ENCODE measurements around the gene TLN1.
A peak's percentile ranks its signal among the peaks of the same experiment; 100 is the strongest.

TLN1 gene

GRCh38 chr9:35729700-35730485 lies 2.1 kb downstream of the TLN1 start:
- peak; percentile 90 for DNase-seq (ENCODE audit: low spot score)

GRCh38 chr9:35729101-35729500 lies 2.9 kb downstream of the TLN1 start:
- DNase-seq (ENCODE audit: low spot score): no peak

DNA sequence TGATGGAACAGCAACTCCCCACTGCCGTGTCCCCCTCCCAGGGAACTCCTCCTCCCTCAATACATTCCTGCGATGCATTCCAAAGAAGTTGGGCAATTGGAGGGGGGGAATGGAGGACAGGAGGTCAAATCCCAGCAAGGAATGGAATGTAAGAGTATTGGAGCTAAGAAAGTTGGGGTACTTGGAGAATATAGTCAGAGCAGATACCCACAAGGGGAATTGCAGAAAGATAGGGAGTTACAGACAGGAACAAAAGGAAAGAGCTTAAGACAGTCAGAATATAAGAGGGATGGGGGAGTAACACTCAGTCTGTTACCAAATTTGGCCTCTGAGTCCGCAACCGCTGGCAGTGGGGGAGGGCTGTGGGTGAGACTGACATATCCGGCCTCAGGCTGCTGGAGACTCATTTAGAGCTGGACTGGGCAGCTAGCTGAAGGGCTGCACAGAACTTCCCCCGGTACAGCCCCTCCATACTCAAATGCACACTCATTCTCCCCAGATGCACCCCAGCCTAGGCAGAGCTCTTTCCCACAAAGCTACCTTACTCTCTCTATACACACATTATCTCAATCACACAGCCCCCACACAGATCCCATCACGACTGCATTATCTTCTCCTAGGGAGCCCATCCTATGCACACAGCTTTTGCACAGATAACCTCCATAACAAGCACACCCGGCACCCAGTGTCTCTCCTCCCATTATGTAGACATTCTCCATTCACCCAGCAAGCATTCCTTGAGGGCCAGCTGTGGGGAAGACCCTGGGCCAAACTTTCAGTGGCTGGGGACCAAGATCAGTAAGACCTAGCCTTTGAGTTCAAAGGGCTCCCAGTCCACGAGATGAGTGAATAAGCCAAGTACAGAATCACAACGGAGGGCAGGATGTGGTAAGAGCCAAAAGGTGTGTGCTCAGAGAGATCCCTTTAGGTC lies 3.7 kb downstream of the TLN1 start:
- peak; percentile 92 for DNase-seq (ENCODE audit: low spot score)

DNA sequence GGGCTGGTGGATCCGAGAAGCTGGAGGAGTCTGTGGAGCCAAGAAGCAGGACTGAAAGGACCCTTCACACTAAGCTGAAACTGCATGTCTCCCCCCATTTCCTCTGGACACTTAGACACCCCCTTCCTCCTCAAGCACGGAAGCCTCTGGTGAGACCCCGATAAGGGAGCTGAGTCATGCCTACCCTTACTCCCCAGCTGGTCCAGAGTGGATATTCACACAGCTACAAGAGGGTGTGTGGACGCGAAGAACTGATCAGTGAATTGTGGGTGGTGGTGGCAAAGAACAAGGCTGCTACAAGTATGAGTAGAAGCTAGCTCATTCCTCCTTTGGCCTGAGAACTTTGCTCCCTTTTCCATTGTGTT lies 4.3 kb downstream of the TLN1 start:
- peak; percentile 40 for DNase-seq (ENCODE audit: low spot score)

GRCh38 chr9:35726931-35727330 lies 5.1 kb downstream of the TLN1 start:
- peak; percentile 62 for DNase-seq (ENCODE audit: low spot score)

- DNase-seq (ENCODE audit: low spot score): no peak
Observed at GRCh38 chr9:35725362-35725761, 6.6 kb downstream of the TLN1 start.

DNA sequence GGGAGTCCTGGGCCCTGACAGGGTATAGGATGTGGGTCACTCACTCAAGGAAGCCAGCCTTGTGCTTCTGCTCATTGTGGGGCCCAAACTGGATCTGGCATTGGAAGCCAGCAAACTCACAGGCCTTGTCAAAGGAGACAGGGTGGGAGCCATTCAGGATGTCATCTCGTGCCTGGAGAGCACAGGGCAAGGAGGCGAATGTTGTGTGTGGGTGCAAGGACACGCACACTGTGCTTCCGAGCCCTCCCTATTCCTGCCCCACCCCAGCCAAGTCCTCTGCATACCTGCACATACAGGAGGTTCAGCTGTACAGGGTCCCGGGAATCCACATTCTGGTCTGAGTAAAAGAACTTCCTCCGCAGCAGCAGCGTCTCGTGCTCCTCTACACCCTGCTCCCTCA lies 8.1 kb downstream of the TLN1 start:
- DNase-seq (ENCODE audit: low spot score): no peak

DNA sequence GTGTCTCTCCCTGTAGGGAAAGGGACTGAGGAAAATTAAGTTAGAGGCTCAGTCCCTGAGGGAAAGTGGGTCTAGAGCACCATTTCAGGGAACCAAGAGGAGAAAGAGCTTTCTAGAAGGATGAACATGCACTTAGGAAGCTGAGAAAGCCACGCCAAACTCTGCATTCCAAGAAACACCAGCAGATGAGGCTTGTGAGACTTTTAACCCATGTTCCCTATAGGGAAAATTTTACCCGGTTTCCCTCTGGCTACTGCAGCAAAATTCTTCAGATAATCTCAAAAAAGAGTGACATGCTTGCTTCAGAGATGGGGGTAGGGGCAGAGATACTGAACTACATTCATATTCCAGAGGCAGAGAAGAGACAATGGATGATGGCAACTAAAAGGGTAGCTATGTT lies 8.6 kb downstream of the TLN1 start:
- no peak for DNase-seq (ENCODE audit: low spot score)

GRCh38 chr9:35719546-35719945 lies 12.4 kb downstream of the TLN1 start:
- no peak for DNase-seq (ENCODE audit: low spot score)

DNA sequence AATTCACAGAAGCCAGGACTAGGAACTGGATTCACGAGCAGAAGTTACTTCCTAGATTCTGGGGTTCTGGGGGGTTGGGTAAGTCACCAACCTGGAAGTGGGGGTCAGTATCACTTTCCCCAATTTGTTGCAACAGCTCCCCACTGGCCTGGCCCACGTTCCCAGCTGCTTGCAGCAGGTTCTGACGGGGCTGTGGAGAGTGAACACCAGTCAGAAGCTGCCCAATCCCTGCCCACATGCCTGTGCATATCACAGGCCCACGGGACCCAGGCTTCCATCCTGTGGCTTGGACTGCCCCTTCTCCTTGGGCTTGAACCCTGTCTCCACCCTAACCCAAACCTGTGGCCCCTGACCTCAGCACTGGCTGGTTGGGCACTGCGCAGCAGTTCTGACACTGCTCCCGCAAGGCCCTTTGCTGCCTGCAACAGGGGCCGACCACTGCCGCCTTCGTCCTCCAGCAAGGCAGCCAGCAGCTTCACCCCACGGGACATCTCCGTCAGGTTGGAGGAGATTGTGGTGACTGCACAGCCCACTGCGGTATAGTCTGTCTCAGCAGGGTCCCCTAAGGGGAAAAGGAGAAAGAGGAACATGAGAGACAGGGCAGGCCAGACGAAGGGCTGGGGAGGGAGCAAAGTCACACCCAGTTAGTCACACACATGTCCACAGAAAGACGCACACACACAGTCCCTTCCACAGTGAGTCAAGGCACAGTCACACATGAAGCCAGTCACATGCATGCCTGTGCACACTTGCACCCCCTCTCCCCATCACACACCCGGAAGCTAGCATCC lies 13.1 kb downstream of the TLN1 start:
- no peak for DNase-seq (ENCODE audit: low spot score)

- no peak for DNase-seq (ENCODE audit: low spot score)
Observed at GRCh38 chr9:35717132-35717870, 14.7 kb downstream of the TLN1 start.

GRCh38 chr9:35716230-35716629 lies 15.8 kb downstream of the TLN1 start:
- DNase-seq (ENCODE audit: low spot score): no peak

GRCh38 chr9:35714579-35715252 lies 17.3 kb downstream of the TLN1 start:
- no peak for DNase-seq (ENCODE audit: low spot score)

DNA sequence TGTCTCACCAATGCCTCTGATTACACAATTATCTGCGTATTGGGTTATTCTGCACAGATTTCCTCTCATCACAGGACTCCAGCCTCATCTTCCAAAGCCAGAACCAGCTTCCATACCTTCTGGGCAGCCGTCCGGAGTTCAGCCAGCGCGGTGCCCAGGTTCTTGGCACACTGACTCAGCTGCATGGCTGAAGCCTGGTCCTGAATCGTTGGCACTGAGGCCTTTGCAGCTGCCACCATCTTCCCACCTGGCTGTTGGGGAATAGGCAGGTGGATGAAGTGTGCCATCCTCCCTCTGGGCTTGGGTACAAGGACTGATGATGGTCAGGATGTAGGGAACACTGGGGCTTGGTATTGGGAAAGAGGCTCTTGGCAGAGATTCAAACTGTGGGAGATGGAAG lies 17.9 kb downstream of the TLN1 start:
- DNase-seq (ENCODE audit: low spot score): no peak

- DNase-seq (ENCODE audit: low spot score): no peak
Observed at GRCh38 chr9:35713578-35713977, 18.4 kb downstream of the TLN1 start.

DNA sequence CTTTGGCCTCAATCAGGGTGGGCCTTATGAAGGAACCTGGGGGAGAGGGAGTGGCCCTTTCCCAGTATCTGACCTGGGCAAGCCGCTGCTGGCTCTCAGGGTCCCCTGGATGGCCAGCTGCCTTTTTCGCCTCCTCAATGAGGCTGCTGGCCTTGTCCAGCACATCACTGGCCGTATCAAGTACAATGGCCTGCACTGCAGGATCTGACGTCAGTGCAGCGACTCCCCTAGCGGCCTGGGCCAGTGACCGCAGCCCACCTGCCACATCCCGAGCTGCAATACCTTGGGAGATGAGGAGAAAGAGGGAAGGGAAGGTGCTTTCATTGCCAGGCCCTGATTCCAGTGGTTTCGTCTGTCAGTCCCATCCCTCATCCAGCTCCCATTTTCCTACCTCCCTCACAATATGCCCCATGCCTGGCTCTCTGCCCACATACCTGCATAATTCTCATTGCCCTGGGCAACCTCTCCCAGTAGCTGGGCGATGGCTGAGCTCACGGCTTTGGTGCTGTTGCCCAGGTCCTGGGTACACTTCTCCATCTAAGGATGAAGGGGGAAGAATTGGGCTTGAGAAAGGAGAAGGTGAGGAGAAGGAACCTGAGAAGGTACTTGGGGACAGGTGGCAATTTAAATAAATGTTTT lies 19.1 kb downstream of the TLN1 start:
- no peak for DNase-seq (ENCODE audit: low spot score)

GRCh38 chr9:35711501-35712428 lies 20.2 kb downstream of the TLN1 start:
- no peak for DNase-seq (ENCODE audit: low spot score)

GRCh38 chr9:35710818-35711500 lies 21.0 kb downstream of the TLN1 start:
- DNase-seq (ENCODE audit: low spot score): no peak

DNA sequence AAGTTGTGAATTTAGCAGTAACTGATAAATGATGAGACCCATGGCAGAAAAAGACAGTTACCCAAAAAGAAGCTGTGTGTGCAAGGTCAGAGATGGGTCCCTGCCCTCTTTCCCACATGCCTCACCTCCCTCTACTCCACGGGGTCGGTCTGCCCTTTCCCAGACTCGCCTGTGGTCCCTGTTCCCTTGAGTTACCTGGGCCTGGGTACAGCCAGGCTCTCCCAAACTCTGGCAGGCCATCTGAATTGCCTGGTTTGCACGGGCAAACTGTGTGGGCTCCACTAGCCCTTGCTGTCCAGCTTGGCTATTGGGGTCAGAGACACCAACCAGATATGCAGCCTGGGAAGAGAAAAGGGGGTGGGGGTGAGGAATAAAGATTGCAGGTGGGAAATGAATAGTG lies 23.8 kb downstream of the TLN1 start:
- no peak for DNase-seq (ENCODE audit: low spot score)
